Transverse colon (tissue), 4 donors: ENCODE results near the gene ZNHIT1. TPM values are rescaled to one million over a fixed set of nuclear protein-coding genes. Genes with fewer than 3 reads are reported as not detected.
A peak's percentile ranks its signal among the peaks of the same experiment; 100 is the strongest.
"Not testable (repeated sequence)": the region's sequence is repeated elsewhere in the genome, so short reads cannot be mapped to it uniquely, and the experiment has no call there.

Experiments
- DNase-seq: peaks from one replicate; pipeline ENCODE4 v3.0.0-alpha.2; 2019
- H3K27ac ChIP-seq, 4 donors: fragments of 200-600 bp; sonication (generic); 2 replicates each; pipeline ENCODE4 v1.5.1; 2016 to 2018; ENCODE audit warnings: inconsistent platforms in 4 of 4
- H3K27me3 ChIP-seq: fragments of 200-600 bp; sonication (generic); 2 replicates; pipeline ENCODE4 v1.5.1; 2017; ENCODE audit warnings: inconsistent platforms
- H3K36me3 ChIP-seq, 4 donors: fragments of 200-600 bp; sonication (generic); 2 replicates each; pipeline ENCODE4 v1.5.1; 2017 to 2019; ENCODE audit warnings: inconsistent platforms in 4 of 4
- H3K4me1 ChIP-seq, 4 donors: fragments of 200-600 bp; sonication (generic); 2 replicates each; pipeline ENCODE4 v1.5.1; 2017 to 2020; ENCODE audit warnings: inconsistent platforms in 4 of 4
- H3K4me3 ChIP-seq, 4 donors: fragments of 200-600 bp; sonication (generic); 1 replicate in 1 of 4; 2 replicates in 3 of 4; pipeline versions ENCODE4 v1.5.1 to v1.6.1; 2017 to 2019; ENCODE audit warnings: inconsistent platforms in 4 of 4
- H3K9me3 ChIP-seq, 2 donors: fragments of 200-600 bp; sonication (generic); 2 replicates each; pipeline ENCODE4 v1.5.1; 2017 to 2019; ENCODE audit warnings: inconsistent platforms in 2 of 2
- EP300 ChIP-seq: sonication (generic); formaldehyde crosslinking; IDR thresholded peaks from one replicate; pipeline ENCODE4 v1.6.1; 2017; ENCODE audit warnings: antibody characterized with exemption, low read depth
- POLR2A ChIP-seq: fragments of 450-650 bp; IDR thresholded peaks from one replicate; pipeline ENCODE4 v1.6.1; 2016; ENCODE audit warnings: antibody characterized with exemption, mild to moderate bottlenecking, moderate library complexity
- POLR2AphosphoS5 ChIP-seq, 3 donors: sonication (generic); formaldehyde crosslinking; IDR thresholded peaks; one replicate each; pipeline ENCODE4 v1.6.1; 2016; ENCODE audit warnings: antibody characterized with exemption in 3 of 3
- WGBS, 2 donors: methylation state at CpG; one replicate each; pipeline ENCODE4 v1.1.5; 2018; ENCODE audit warnings: low coverage in 1 of 2; 5-methylcytosine and 5-hydroxymethylcytosine counted together
- in situ Hi-C, 4 donors: fragments of 200-750 bp; cut with MboI; loops; one replicate each; pipeline versions ENCODE4 v1.15.0 to v1.15.1; 2017; ENCODE audit warnings: low sequenced_read_pairs in 3 of 4, low pct_ligation_motif_present in 1 of 4, low pct_unique_long_range_greater_than_20kb in 1 of 4
- intact Hi-C: fragments of 100-400 bp; cut with DNase I; formaldehyde crosslinking; loops from one replicate; pipeline ENCODE4 v1.15.1; 2023; ENCODE audit warnings: low total_unique reads
- total RNA-seq, 4 donors: library from RNA; depleted of rRNA; stranded (reverse); fragments of >200 nt; gene quantifications; one replicate each; pipeline ENCODE4 v1.1.0, GENCODE V29; 2016
- TF ChIP-seq, protein P1 (sequence below), 5 experiments: fragments of 200-600 bp in 3 of 5; fragments of 450-650 bp in 2 of 5; sonication (generic) in 3 of 5; IDR thresholded peaks; 1 replicate in 2 of 5; 2 replicates in 3 of 5; pipeline ENCODE4 v1.5.1; 2016 to 2017; ENCODE audit warnings: antibody characterized with exemption in 5 of 5, inconsistent platforms in 3 of 5, mild to moderate bottlenecking in 2 of 5, moderate library complexity in 1 of 5

ZNHIT1 gene
- total RNA-seq, 4 donors from 2014 or later, result 50.5 to 106 (median 78.2) TPM

DNA sequence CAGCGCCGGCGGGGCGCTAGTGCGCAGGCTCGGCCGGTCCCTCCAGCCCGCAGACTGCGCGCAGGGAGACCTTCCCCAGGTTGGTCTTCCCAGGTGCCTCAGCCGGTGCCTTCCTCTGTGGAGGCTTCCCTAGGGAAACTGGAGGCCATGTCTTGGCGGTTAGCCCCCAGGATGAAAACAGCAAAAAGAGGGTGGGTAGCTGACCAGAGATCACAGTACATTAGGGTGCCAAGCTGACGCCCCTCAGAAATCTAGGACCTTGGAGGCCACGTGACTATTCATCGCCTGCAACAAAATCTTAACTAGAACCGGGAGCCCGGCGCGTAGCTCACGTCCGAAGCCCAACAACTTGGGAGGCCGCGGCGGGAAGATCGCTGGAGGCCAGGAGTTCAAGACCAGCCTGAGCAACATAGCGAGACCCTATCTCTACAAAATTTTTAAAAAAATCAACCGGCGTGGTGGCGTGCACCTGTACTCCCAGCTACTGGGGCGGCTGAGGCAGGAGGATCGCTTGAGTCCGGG lies 27.2 kb downstream of the ZNHIT1 start:
- H3K4me1 ChIP-seq, result peaks cover 12 to 25% (median 20%) of the 10 kb centered on the region in 4 donors
- peak overlapping the region; percentile 61 to 81 (median 68) for H3K4me3 ChIP-seq
- TF ChIP-seq EP300 (no peak), POLR2AphosphoS5 (IDR thresholded peaks at IDR 0.05) (no peak), POLR2A (no peak)
- TF ChIP-seq, protein P1, sequence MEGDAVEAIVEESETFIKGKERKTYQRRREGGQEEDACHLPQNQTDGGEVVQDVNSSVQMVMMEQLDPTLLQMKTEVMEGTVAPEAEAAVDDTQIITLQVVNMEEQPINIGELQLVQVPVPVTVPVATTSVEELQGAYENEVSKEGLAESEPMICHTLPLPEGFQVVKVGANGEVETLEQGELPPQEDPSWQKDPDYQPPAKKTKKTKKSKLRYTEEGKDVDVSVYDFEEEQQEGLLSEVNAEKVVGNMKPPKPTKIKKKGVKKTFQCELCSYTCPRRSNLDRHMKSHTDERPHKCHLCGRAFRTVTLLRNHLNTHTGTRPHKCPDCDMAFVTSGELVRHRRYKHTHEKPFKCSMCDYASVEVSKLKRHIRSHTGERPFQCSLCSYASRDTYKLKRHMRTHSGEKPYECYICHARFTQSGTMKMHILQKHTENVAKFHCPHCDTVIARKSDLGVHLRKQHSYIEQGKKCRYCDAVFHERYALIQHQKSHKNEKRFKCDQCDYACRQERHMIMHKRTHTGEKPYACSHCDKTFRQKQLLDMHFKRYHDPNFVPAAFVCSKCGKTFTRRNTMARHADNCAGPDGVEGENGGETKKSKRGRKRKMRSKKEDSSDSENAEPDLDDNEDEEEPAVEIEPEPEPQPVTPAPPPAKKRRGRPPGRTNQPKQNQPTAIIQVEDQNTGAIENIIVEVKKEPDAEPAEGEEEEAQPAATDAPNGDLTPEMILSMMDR (IDR thresholded peaks at IDR 0.05), result no peak
- no peak for DNase-seq
- H3K9me3 ChIP-seq, result no peaks in the 10 kb centered on the region
- no peaks in the 10 kb centered on the region for H3K27me3 ChIP-seq
- intact Hi-C loops (no loop called here), in situ Hi-C loops (no loop called here)
- no peaks in the 10 kb centered on the region for H3K36me3 ChIP-seq
- WGBS, 2 donors, result 35% methylated on average over 32 of the region's 32 CpGs; no CpG with 5 or more reads in 1 of the 2 donors
- H3K27ac ChIP-seq, result peak overlapping the region; percentile 88 to 98 (median 94)

DNA sequence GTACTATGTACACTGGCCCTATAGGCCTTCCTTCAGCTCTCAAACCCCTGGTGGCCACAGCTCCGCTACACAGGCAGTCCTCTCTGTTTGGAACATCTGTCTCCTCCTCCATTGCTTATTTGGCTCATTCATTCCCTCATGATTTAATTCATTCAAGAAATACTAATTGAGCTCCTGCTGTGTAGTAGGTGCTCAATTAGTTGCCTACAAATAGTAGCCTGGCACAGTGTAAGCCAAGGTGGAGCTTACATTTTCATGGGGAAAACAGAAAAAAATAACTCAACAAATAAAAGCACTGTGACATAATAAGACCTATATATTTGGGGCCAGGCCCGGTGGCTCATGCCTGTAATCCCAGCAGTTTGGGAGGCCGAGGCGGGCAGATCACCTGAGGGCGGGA lies 30.3 kb downstream of the ZNHIT1 start:
- no peaks in the 10 kb centered on the region for H3K36me3 ChIP-seq
- no peak overlapping the region for H3K4me3 ChIP-seq
- H3K9me3 ChIP-seq, result no peaks in the 10 kb centered on the region
- no peak overlapping the region for H3K27ac ChIP-seq
- in situ Hi-C loops (no loop called here), intact Hi-C loops (no loop called here)
- WGBS, 2 donors, result 93 to 100% methylated on average over 1 to 5 of the region's 5 CpGs
- DNase-seq, result no peak
- H3K4me1 ChIP-seq, result peaks cover 23 to 40% (median 32%) of the 10 kb centered on the region in 4 donors
- TF ChIP-seq, protein P1 (IDR thresholded peaks at IDR 0.05), result no peak
- TF ChIP-seq POLR2AphosphoS5 (IDR thresholded peaks at IDR 0.05) (no peak), EP300 (no peak), POLR2A (no peak)
- no peaks in the 10 kb centered on the region for H3K27me3 ChIP-seq

DNA sequence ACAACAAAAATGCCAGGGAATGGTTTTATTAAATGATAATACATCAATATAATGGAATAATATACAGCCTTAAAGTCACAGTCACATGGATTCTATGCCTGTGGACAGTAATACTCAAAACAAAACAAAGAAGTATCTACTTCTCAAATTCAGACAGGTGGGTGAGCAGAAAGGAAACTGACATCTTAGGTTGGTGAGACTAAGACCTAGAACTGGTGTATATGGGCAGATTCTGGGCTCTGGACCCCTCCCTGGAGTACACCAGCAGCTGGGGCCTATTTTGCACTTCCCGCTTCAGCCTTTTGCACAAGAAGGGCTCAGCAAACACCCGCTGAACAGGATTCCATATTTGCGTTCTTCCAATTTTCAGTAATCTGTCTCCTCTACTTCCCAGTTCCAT lies 32.4 kb downstream of the ZNHIT1 start:
- TF ChIP-seq POLR2AphosphoS5 (IDR thresholded peaks at IDR 0.05), result no peak
- TF ChIP-seq, protein P1 (IDR thresholded peaks at IDR 0.05), result no peak
- H3K27me3 ChIP-seq, result no peaks in the 10 kb centered on the region
- WGBS, 2 donors, result 79 to 82% methylated on average over 3 of the region's 3 CpGs
- H3K9me3 ChIP-seq, result no peaks in the 10 kb centered on the region
- in situ Hi-C loops, result no loop called here
- no peak overlapping the region for H3K27ac ChIP-seq
- peak overlapping the region in 1 of 4 donors; percentile 3 for H3K4me3 ChIP-seq
- intact Hi-C loops, result no loop called here
- no peaks in the 10 kb centered on the region for H3K36me3 ChIP-seq
- DNase-seq, result no peak
- peaks cover 15 to 30% (median 21%) of the 10 kb centered on the region in 4 donors for H3K4me1 ChIP-seq

DNA sequence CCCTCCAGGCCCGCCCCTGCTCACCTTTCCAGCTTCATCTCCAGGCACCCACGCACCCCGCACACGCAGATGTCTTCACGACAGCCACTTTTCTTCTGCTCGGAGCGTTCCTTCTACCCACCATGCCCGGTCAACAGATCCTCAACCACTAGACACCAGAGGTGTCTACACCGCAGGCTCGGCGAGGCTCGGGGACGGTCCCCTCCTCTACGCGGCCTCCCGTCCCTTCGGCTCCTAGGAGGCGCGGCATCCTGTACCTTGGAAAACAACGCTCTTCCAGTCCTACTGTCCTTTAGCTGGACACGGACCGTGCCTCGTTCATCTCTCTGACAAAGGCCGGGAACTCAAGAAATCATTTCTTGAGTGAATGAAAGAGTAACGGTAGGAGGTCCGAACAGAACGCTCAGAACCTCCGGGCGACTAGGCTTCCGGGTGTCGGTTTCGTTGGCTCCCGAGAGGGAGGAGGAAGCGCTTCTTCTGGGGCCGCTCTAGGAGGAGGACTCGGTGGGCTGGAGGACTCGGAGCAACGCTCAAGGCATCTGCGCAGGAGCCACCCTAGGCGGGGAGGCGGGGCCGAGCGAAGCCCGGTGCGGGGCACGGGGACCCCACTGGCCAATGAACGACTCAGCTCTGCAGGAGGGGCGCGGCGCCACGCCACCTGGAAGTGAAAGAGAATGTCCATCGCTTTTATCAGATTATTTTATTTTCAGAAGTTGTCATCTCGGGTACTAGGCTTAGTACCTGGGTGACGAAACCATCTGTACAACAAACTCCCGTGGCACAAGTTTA lies 34.1 kb downstream of the ZNHIT1 start:
- intact Hi-C loops, result no loop called here
- H3K27me3 ChIP-seq, result no peaks in the 10 kb centered on the region
- peak overlapping the region; percentile 34 to 84 (median 78) for H3K4me3 ChIP-seq
- peaks cover 7 to 23% (median 18%) of the 10 kb centered on the region in 4 donors for H3K4me1 ChIP-seq
- TF ChIP-seq POLR2AphosphoS5 (IDR thresholded peaks at IDR 0.05) (peak; percentile 59 to 88 (median 81)), POLR2A (peak; percentile 78), EP300 (no peak)
- TF ChIP-seq, protein P1 (IDR thresholded peaks at IDR 0.05), result no peak
- H3K36me3 ChIP-seq, result no peaks in the 10 kb centered on the region
- WGBS, 2 donors, result 0 to 1% methylated on average over 11 to 55 of the region's 55 CpGs
- DNase-seq, result peak; percentile 99
- in situ Hi-C loops, result no loop called here
- no peaks in the 10 kb centered on the region for H3K9me3 ChIP-seq
- peak overlapping the region; percentile 77 to 88 (median 83) for H3K27ac ChIP-seq

DNA sequence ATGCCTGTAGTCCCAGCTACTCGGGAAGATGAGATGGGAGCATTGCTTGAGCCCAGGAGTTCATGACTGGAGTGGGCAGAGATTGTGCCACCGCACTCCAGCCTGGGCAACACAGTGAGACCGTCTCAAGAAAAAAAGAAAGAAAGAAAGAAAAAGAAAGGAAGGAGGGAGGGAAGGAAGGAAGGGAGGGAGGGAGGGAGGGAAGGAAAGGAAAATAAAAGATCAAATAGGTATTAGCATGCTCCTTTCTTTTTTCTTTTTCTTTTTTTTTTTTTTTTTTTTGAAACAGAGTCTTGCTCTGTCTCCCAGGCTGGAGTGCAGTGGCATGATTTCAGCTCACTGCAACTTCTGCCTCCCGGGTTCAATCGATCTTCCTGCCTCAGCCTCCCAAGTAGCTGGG lies 35.2 kb downstream of the ZNHIT1 start:
- 89 to 92% methylated on average over 4 to 5 of the region's 5 CpGs for WGBS, 2 donors
- H3K27me3 ChIP-seq, H3K36me3 ChIP-seq, H3K9me3 ChIP-seq, DNase-seq, in situ Hi-C loops, intact Hi-C loops, H3K27ac ChIP-seq, H3K4me3 ChIP-seq: not testable (repeated sequence)
- peaks cover 7 to 23% (median 18%) of the 10 kb centered on the region in 4 donors for H3K4me1 ChIP-seq
